ENCODE data around the gene KCNH4.

DNA sequence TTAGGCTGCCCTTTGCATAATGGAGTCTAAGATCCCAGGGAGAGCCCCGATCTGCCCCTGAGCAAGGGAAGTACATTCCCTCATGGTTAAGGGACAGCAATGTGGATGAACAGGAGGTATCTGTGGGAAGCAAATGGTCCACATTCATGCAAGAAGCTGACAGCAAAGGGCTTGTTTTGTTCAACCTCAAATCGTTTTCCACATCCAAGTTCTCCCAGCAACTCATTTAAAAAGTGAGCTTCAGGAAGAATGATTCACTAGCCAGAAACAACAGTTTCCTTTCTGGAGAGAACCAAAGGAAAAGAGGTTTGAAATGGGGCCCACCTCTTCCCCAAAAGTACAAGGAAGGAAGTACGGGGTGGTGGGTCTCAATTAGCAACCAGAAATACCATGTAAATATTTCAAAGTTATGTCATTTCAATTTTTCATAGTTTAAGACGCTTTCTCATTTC is 48.9 kb downstream of the KCNH4 start:
- TF ChIP-seq NR2F2 (IDR thresholded peaks at IDR 0.05; ENCODE audit: borderline replicate concordance, low read depth) (no peak), POLR2AphosphoS5 (IDR thresholded peaks at IDR 0.05; ENCODE audit: low read depth, low read length) (no peak), ZNF883 (CRISPR knock-in tag; IDR thresholded peaks at IDR 0.05; ENCODE audit: not compliant biosample characterization) (no peak), RAD21 (CRISPR knock-in tag; IDR thresholded peaks at IDR 0.05) (no peak), HOXA9 (CRISPR knock-in tag; IDR thresholded peaks at IDR 0.05; ENCODE audit: borderline replicate concordance) (no peak), ELF4 (CRISPR knock-in tag; IDR thresholded peaks at IDR 0.05; ENCODE audit: borderline replicate concordance) (no peak), TBP (CRISPR knock-in tag; IDR thresholded peaks at IDR 0.05) (no peak), POLR2A (IDR thresholded peaks at IDR 0.05; ENCODE audit: insufficient read depth in 1 of 2, low read depth in 2 of 2, low read length in 2 of 2) (no peak), ZBTB21 (CRISPR knock-in tag; IDR thresholded peaks at IDR 0.05) (no peak), YY1 (IDR thresholded peaks at IDR 0.05; ENCODE audit: insufficient read depth, insufficient replicate concordance, low read depth, low read length) (no peak), HNF4A (CRISPR knock-in tag; IDR thresholded peaks at IDR 0.05) (no peak)
- TF ChIP-seq, protein P1, sequence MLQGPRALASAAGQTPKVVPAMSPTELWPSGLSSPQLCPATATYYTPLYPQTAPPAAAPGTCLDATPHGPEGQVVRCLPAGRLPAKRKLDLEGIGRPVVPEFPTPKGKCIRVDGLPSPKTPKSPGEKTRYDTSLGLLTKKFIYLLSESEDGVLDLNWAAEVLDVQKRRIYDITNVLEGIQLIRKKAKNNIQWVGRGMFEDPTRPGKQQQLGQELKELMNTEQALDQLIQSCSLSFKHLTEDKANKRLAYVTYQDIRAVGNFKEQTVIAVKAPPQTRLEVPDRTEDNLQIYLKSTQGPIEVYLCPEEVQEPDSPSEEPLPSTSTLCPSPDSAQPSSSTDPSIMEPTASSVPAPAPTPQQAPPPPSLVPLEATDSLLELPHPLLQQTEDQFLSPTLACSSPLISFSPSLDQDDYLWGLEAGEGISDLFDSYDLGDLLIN (CRISPR knock-in tag; IDR thresholded peaks at IDR 0.05; ENCODE audit: borderline replicate concordance): no peak
- TF ChIP-seq, protein P2, sequence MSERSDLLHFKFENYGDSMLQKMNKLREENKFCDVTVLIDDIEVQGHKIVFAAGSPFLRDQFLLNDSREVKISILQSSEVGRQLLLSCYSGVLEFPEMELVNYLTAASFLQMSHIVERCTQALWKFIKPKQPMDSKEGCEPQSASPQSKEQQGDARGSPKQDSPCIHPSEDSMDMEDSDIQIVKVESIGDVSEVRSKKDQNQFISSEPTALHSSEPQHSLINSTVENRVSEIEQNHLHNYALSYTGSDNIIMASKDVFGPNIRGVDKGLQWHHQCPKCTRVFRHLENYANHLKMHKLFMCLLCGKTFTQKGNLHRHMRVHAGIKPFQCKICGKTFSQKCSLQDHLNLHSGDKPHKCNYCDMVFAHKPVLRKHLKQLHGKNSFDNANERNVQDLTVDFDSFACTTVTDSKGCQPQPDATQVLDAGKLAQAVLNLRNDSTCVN (CRISPR knock-in tag; IDR thresholded peaks at IDR 0.05; ENCODE audit: borderline replicate concordance): no peak

Data from HepG2 (cell line).